Body of pancreas (tissue), 4 donors: ENCODE measurements around the gene MYRIP. TPM values are rescaled to one million over a fixed set of nuclear protein-coding genes. Genes with fewer than 3 reads are reported as not detected.
"Not testable (repeated sequence)": the region's sequence is repeated elsewhere in the genome, so short reads cannot be mapped to it uniquely, and the experiment has no call there.

Source experiments
- ATAC-seq: fragments of 150-250 bp; one replicate; pipeline ENCODE4 v1.9.1; 2016
- DNase-seq, 4 donors: peaks; one replicate each; pipeline ENCODE4 v3.0.0-alpha.2; 2019
- H3K27ac ChIP-seq, 4 donors: fragments of 200-600 bp; sonication (generic); 1 replicate in 3 of 4; 2 replicates in 1 of 4; pipeline versions ENCODE4 v1.5.1 to v1.6.1; 2016 to 2019; ENCODE audit warnings: mild to moderate bottlenecking in 1 of 4, mixed read lengths in 1 of 4, moderate library complexity in 1 of 4
- H3K27me3 ChIP-seq, 2 donors: fragments of 200-600 bp; sonication (generic); one replicate each; pipeline ENCODE4 v1.6.0; 2016; ENCODE audit warnings: mild to moderate bottlenecking in 1 of 2
- H3K36me3 ChIP-seq, 2 donors: fragments of 200-600 bp; sonication (generic); replicated peaks in 1 of 2; 2 replicates each; pipeline ENCODE4 v1.5.1; 2016; ENCODE audit warnings: low read depth in 2 of 2; ENCODE audit not compliant: insufficient read depth in 1 of 2
- H3K4me1 ChIP-seq: fragments of 200-600 bp; sonication (generic); one replicate; pipeline ENCODE4 v1.6.0; 2016
- H3K4me3 ChIP-seq, 2 donors: fragments of 200-600 bp; sonication (generic); 1 replicate in 1 of 2; 2 replicates in 1 of 2; pipeline ENCODE4 v1.5.1; 2016 to 2019
- H3K9me3 ChIP-seq, 3 donors: fragments of 200-600 bp; sonication (generic); 1 replicate in 2 of 3; 2 replicates in 1 of 3; pipeline ENCODE4 v1.5.1; 2016
- CTCF ChIP-seq, 7 experiments: fragments of 450-650 bp in 4 of 7; fragments of 200-600 bp in 3 of 7; sonication (generic) in 3 of 7; IDR thresholded peaks; one replicate each; pipeline ENCODE4 v1.5.1; 2016 to 2019; ENCODE audit warnings: antibody characterized with exemption in 7 of 7
- POLR2A ChIP-seq, 3 donors: fragments of 450-650 bp; IDR thresholded peaks; one replicate each; pipeline ENCODE4 v1.6.1; 2016; ENCODE audit warnings: antibody characterized with exemption in 3 of 3, mild to moderate bottlenecking in 2 of 3
- WGBS, 2 donors: methylation state at CpG; one replicate each; pipeline ENCODE4 v1.1.5; 2017; 5-methylcytosine and 5-hydroxymethylcytosine counted together
- intact Hi-C: fragments of 100-400 bp; cut with DNase I; formaldehyde crosslinking; loops from one replicate; pipeline ENCODE4 v1.15.1; 2023
- total RNA-seq, 2 donors: library from RNA; depleted of rRNA; stranded (reverse); fragments of >200 nt; gene quantifications; one replicate each; pipeline ENCODE4 v1.1.0, GENCODE V29; 2016

MYRIP gene
- total RNA-seq, 2 donors from 2014 or later, result 5.2 to 12.5 TPM

DNA sequence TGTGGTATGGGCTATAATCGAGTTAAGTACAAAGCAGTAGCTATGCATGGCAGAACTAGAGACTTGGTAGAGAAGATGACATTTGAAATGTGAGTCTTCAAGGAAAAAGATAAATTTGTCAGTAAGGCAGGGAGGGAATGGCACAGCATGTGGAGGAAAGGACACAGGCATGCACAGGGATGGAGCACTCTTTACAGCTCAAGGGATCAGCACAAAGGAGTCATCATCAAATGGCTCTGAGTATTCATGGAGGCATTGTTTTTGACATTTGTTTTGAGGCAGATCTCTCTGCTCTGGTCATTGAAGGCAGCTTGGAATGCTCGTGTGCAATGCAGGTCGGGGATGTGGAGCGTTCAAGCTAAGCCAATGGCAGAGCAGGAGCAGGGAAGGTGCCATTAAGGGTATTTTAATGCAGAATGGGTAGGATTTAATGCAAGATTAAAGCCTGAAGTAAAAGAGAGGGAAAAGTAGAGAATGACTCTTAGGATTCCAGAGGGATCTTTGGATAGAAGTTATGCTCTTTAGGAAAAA lies 213.0 kb downstream of the MYRIP start:
- Histone ChIP-seq H3K27ac (no peak overlapping the region), H3K27me3 (no peaks in the 10 kb centered on the region), H3K4me3 (no peak overlapping the region), H3K36me3 (no peaks in the 10 kb centered on the region), H3K9me3 (no peaks in the 10 kb centered on the region), H3K4me1 (no peaks in the 10 kb centered on the region)
- no peak for DNase-seq
- WGBS, 2 donors, result 88 to 95% methylated on average over 4 of the region's 4 CpGs
- intact Hi-C loops, result no loop called here
- TF ChIP-seq CTCF (IDR thresholded peaks at IDR 0.05) (no peak), POLR2A (IDR thresholded peaks at IDR 0.05) (no peak)
- ATAC-seq, result no peak

DNA sequence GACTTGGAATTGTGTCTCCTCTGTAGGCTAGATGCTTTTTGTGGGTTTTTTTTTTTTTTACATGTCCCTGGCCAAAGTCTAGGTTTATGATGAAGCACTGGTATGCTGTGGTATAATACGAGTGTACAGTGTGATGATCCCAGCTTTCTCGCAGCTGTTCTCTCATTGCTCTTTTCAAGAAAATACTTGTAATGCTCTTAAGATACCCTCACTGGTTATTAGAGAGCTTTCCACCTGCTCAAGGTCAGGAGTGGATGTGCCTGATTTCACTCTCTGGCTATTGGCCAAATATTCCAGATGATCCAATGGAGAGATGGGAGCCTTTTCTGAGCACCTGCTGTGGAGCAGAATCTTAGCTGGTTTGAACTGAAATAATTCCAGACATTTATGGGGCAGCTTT lies 215.1 kb downstream of the MYRIP start:
- no peak overlapping the region for H3K4me3 ChIP-seq
- DNase-seq (no peak), ATAC-seq (no peak)
- H3K27me3 ChIP-seq, result no peaks in the 10 kb centered on the region
- TF ChIP-seq POLR2A (IDR thresholded peaks at IDR 0.05) (no peak), CTCF (IDR thresholded peaks at IDR 0.05) (no peak)
- H3K9me3 ChIP-seq, result no peaks in the 10 kb centered on the region
- no peak overlapping the region for H3K27ac ChIP-seq
- H3K4me1 ChIP-seq, result no peaks in the 10 kb centered on the region
- intact Hi-C loops, result no loop called here
- H3K36me3 ChIP-seq, result no peaks in the 10 kb centered on the region
- 90 to 92% methylated on average over 2 of the region's 2 CpGs for WGBS, 2 donors

GRCh38 chr3:40025892-40026291 lies 216.5 kb downstream of the MYRIP start:
- H3K36me3 ChIP-seq, H3K27me3 ChIP-seq: not testable (repeated sequence)
- WGBS, 2 donors, result 92 to 98% methylated on average over 9 of the region's 9 CpGs

DNA sequence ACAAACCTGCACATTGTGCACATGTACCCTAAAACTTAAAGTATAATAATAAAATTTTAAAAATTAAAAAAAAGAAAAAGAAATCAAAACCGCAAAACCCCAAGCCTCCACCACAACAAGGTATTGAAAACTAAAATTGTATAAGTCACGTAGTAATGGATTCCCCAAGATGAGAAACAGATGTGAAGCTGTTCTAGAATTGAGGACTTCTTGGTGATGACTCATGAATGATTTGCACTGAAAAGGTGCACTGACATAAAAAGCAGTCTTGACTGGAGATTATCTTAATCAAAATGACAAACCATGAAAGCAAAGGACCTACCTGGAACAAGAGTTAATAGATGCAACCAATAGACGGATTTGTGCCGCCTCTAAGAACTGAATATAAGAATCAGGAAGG lies 225.8 kb downstream of the MYRIP start:
- Histone ChIP-seq H3K4me3 (no peak overlapping the region), H3K27me3 (no peaks in the 10 kb centered on the region), H3K9me3 (no peaks in the 10 kb centered on the region), H3K36me3 (no peaks in the 10 kb centered on the region), H3K27ac (no peak overlapping the region), H3K4me1 (no peaks in the 10 kb centered on the region)
- no peak for DNase-seq
- TF ChIP-seq POLR2A (IDR thresholded peaks at IDR 0.05) (no peak), CTCF (IDR thresholded peaks at IDR 0.05) (no peak)
- ATAC-seq, result no peak
- intact Hi-C loops, result no loop called here
- 93 to 95% methylated on average over 4 of the region's 4 CpGs for WGBS, 2 donors

More at GRCh38 chr3:40025892-40026291, 216.5 kb downstream of the MYRIP start:
- H3K4me1 ChIP-seq, intact Hi-C loops, H3K27ac ChIP-seq, ATAC-seq, H3K4me3 ChIP-seq, DNase-seq, H3K9me3 ChIP-seq: not testable (repeated sequence)

DNA sequence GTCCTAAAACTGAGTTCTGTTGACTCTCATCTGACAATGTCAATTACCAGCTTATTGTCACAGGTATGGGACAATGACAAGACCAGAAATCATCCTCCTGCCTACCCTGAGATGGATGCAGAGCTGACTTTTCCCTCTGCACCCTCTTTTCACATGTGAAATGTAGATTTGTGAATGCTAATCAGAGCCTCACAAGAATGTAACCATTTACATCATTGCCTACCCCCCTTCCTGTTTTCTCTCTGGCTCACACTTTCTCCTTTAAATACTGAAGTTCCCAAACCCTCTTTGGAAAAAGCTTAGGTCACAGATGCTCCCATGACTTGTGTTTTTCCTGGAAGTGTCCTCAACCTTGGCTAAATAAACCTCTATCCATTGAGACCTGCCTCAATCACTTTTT lies 228.2 kb downstream of the MYRIP start:
- DNase-seq (no peak), ATAC-seq (no peak)
- Histone ChIP-seq H3K36me3 (no peaks in the 10 kb centered on the region), H3K27ac (no peak overlapping the region), H3K27me3 (no peaks in the 10 kb centered on the region), H3K4me3 (no peak overlapping the region), H3K9me3 (no peaks in the 10 kb centered on the region), H3K4me1 (no peaks in the 10 kb centered on the region)
- TF ChIP-seq CTCF (IDR thresholded peaks at IDR 0.05) (no peak), POLR2A (IDR thresholded peaks at IDR 0.05) (no peak)
- intact Hi-C loops, result no loop called here
